Measurements from ENCODE around the gene DDX4. TPM values are rescaled to one million over a fixed set of nuclear protein-coding genes. Genes with fewer than 3 reads are reported as not detected.
A peak's percentile ranks its signal among the peaks of the same experiment; 100 is the strongest.
"Not testable (repeated sequence)": the region's sequence is repeated elsewhere in the genome, so short reads cannot be mapped to it uniquely, and the experiment has no call there.

DDX4 gene
- not detected for polyA plus RNA-seq (ENCODE audit: insufficient read length in 3 of 3)
- long read RNA-seq, donor 1, result 0 reads
- long read RNA-seq, donor 2, result 0 reads
- long read RNA-seq, donor 3, result 0 reads
- long read RNA-seq, donor 4, result 0 reads
- long read RNA-seq, donor 5, result 0 reads
- long read RNA-seq, donor 6, result 0 reads
- long read RNA-seq, donor 7, result 0 reads
- long read RNA-seq, donor 8, result 0 reads
- long read RNA-seq, donor 9, result 0 reads
- long read RNA-seq, donor 10, result 0 reads
- long read RNA-seq, donor 11, result 0 reads
- long read RNA-seq, donor 12, result 0 reads
- long read RNA-seq, donor 13, result 0 reads
- long read RNA-seq, donor 14, result 0 reads
- long read RNA-seq, donor 15, result 0 reads
- long read RNA-seq, donor 16, result 0 reads

DNA sequence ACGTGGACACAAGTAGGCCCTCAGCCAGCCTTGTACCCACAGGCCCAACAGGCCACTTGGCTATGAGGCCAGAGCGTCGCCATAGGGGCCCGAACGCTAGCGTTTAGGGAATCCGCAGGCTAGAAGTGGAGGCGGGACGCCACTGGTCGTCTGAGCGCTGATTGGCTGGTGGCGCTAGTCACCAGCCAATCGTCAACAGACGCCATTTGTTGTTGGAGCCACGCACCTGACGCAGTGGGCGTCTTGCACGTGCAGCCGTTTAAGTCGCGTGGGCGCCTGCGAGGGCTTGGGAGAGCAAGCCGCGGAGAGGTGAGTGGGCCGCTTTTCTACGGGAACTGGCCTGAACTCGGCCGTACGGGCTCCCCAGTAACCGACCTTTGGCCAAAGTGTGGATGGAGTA lies at the start of gene DDX4:
DDX4 (plus strand) TSS at position 269 of the 400 bp plus-strand sequence. CDS start 903 bp downstream, outside the sequence.
- no peak for DNase-seq

DNA sequence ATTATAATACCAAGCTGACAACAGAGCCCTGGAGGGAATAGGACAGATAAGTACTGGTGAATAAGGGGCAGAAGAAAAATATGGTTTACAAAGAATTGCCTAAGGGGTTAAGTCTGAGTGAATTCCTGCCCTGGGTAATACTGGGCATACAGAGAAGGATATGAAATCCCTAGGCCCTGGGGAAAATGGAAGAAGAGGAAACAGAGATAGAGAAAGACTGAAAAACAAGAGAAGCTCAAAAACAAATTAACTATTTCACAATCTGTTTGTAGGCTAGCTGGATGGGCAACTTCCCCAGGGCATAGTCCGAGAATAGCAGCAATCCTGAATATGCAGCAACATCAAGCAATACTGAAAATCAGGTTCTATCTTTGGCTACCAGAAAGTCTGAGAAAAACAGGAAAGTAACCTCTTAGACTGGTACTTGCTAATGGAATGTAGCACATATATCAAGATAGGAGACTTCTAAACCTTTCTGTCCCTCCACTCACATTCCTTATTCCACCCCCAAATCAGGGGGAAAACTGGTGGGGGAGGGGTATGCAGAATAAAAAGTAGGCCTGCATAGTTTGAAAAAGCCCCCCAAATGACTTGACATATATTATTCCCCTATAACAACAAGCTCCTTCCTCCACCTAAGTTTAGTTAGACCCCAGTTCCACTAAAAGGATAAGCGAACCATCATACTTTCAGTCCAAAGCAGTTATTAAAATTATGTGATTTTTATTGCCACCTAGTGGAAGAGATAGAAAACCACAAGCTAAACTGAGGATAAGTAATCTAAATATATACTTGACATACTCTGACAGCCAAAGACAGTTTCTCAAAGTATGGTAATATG lies 46.4 kb upstream of the DDX4 start:
- DNase-seq, result peak; percentile 36

DNA sequence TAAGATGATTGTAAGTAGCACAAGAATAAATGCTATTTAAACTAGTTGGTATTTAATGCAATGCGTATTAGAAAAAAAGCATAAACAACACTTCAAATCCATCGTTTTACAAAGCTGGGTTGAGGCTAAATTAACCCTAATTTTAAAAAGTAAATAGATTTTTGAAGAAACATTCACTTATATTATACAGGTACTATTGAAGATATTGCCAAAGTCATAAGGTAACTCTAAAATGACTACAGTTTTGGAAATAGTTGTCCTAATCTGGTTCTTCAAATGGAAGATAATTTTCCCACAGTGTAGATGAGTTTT lies 45.8 kb upstream of the DDX4 start:
- DNase-seq, result no peak

DNA sequence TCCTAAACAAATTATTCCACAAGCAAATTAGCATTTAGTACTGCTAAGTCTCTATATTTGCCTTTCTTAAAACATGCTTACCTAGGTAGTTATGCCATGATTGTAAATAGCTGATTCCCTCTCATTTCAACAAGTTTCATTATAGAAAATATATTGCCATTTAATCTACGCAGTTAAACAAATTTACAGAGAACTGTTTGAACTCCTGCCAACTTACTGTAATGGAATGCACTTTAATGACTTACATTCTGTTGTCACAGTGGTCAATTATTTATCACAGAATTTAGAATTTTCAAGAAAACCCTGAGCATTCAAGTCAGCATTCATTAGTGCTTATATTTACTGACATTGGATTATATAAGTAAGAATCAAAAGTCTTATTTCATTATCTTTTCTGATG lies 45.4 kb upstream of the DDX4 start:
- DNase-seq, result no peak

DNA sequence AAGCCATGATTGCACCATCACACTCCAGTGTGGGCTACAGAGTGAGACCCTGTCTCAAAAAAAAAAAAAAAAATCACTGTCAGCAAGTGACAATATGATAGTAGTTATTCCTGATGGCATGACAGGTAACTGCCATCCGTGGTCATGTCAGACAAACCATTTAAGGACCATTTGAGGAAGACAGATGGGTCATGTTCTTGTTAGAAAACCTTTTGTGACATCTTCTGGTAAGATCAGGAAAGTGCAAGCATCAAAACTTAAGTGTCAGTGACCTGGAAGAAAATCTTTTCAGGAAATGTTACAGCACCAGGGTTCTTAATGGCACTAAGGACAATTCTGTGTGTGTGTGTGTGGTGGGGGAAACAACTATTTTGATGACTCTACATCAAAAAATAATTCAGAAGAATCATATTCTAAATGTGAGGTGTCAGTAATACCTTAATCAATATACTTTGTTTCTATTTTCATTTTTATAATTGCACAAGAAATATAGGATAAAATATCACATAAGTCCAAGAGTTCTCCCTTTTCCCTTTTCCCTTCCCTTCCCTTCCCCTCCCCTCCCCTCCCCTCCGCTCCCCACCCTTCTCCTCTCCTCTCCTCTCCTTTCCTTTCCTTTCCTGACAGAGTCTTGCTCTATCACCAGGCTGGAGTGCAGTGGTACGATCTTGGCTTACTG lies 43.6 kb upstream of the DDX4 start:
- DNase-seq, result no peak

DNA sequence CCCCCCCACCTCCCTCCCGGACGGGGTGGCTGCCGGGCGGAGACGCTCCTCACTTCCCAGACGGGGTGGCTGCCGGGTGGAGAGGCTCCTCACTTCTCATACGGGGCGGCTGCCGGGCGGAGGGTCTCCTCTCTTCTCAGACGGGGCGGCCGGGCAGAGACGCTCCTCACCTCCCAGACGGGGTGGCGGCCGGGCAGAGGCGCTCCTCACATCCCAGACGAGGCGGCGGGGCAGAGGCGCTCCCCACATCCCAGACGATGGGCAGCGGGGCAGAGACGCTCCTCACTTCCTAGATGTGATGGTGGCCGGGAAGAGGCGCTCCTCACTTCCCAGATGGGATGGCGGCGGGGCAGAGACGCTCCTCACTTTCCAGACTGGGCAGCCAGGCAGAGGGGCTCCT lies 41.2 kb upstream of the DDX4 start:
- not testable (repeated sequence) for DNase-seq

DNA sequence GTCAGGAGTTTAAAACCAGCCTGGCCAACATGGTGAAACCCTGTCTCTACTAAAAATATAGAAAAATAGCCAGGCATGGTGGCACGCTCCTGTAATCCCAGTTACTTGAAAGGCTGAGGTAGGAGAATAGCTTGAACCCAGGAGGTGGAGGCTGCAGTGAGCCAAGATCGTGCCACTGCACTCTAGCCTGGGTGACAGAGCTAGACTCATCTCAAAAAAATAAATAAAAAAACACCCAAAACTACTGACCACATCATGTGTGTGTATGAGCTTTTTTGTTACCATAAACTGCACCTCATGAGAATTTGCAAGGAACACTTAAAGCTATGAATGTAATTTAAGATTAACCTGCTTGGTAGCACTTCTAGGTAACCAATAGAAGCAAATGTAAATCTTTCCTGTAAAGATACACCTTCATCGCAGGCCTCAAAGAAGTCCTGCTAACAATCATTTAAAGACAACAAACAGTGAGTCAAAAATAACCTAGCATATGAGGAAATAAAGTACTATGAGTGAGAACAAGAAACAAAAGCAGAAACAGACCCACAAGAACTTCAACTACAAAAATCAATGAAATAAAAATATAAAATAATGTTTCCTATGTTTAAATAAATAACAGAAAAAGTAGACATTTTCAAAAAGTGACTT lies 38.7 kb upstream of the DDX4 start:
- DNase-seq, result no peak

DNA sequence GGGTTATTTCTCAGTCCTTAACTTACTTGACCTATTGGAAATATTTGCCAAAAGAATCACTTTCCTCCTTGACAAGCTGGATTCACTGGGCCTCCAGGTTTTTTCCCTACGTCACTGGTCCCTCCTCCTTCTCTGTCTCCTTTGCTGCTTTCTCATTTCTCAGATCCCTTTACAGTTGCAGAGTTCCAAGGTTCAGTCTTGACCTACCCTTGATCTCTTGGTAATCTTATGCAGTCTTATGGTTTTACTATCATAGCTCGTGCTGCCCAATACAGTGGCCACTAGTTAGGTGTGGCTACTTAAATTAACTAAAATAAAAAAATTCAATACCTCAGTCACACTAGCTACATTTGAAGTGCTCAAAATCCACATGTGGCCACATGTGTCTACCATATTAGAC lies 37.1 kb upstream of the DDX4 start:
- no peak for DNase-seq

DNA sequence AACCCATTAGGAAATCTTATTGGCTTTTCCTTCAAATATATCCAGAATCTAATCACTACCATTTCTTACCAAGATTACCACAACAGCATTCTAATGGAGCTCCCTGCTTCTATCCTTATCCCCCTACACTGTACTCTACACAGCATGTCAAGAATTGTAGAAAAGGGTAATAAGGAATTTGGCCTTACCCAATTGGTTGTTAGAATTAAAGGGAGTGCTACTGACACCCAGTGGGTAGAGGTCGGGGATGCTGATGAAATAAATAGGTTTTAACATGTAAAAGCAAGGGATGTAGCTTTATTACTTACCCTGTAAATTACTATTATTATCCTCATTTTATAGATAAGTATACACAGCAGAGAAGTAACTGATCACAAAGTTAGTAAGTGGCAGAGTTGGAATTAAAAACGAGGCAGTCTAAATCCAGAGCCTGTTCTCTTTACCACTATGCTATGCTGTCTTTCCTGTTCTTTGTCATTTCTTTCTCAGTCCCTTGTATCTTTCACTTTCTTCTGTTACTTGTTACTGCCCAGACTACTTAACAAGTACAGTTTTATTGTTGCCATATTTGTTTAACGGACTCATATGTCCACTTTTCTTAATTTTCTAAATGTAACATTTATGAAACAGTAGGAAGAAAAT lies 36.3 kb upstream of the DDX4 start:
- no peak for DNase-seq

DNA sequence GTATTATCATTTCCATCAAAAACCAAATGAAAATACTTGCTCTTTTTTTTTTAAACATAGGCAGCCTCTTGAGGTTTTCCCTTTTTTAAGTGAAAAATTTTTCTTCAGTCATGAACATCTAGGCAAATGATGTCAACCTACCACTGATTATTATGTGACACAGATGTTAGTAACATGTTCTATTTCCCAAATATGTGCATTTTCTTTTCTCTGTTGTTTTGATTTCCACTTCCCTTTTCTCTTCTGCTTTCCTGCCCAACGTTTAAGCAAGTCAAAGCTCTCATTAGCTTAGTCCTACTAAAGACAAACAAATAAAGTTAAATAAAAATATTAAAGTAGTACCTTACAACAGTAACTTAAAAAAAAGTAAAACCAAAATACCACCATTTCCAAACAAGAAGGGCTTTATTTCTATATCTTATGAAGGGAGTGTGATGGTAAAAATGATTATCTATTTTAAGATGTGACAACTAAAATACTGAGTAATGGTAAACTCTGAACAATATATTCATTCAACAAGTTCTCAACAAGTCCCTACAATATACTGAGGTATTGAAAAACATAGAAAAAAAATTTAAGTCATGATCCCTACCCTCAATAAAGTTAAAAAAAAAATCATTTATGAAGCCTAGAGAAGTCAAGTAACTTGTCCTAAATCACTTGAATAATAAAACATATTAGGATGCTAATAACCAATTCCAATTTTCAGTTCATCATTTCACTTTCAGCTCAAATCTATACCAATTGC lies 35.1 kb upstream of the DDX4 start:
- DNase-seq, result no peak

DNA sequence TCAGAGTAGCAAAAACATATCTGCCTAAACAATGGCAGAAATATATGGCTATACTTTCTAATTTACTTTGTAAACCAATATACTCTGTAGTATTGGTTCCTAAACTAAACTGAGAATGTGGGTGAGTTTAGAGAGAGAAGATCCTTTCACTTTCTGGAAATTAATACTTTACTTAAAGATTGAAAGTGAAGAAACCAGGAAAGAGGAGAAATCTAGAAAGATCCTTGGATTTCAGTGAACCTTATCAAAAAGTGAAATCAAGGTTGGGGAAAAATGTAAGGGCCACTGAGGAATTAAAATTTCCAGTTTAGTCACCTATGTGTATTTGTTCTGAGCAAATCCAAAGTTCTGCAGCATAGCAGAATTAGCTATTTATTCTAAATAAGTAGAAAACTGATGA lies 31.6 kb upstream of the DDX4 start:
- DNase-seq, result no peak

DNA sequence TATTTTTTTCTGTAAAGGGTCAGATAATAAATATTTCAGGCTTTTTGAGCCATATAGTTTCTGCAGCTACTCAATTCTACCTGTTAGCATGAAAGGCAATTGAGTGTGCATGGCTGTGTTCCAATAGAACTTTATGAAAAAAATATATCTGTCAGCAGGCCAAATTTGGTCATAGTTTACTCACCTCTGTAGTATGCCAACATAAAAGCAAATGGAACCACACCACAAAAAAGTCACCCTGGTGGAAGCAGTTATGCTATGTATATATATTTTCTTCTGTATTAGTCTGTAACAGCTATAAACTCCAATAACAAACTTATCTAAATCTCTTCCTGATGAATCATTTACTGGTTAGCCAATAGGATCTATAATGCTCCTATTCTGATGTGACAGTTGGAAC lies 29.1 kb upstream of the DDX4 start:
- DNase-seq, result no peak

DNA sequence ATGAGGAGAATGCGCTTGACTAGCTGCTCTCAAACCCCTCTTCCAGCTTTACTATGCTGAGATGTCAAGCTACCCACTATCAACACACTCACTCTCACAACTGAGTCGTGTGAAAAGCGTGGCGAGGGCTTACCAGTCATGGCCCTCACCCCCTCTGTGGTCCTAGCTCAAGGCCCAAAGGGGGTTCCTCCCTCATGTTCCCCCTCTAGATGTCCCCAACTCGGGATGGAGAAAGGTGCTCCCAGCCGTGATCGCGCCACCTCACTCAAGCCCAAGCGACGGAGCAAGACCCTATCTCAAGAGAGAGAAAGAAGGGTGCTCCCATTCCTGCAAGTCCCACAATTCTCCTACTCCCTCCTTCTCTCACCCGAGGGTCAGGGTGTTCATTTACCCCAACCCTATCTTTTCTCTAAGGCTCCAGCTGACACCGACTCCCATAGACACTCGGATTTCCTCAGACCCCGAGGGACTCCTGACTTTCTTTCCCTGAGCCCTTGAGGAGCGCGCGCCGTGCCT lies 26.3 kb upstream of the DDX4 start:
- no peak for DNase-seq

DNA sequence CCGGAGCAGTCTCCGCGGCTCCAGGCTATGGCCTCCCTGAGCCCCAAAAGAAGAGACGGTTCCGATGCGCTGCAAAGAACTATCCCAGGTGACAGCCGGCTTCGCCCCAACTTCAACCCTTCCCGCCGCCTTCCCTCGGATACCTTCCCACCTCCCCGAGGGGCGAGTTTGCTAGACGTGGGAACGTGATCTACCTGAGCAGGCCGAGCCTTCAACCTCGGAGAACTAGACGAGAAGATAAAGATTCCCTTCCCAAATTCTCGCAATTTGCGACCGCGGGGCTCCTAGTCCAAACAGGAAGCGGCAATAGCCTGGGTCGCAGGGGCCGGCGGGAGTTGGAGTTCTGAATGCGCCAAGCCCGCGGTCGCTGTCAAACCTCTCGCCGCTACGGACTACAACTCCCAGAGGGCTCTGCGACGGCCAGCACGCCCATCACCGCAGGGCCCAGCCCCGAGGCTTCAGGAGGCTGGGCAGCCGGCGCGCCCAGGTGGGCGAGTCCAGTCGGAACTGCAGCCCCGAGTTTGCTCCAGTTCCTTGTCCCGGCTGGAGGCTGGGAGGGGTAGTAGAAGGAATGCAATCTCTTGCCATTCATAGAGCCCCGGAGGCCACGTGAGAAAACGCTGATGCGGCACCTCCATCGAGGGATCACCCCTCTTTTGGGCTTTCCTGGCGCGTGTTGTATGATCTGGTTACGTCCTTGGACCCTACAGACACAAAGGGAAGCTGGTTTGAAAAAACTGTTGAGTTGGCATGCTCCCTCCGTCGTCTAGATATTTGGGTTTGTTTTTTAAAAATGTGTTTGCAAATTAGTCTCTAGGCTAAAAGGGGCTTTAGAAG lies 25.6 kb upstream of the DDX4 start, which contains the start of gene SLC38A9:
SLC38A9 (minus strand) TSS at position 302 of the 837 bp plus-strand sequence. CDS start 14,366 bp downstream, outside the sequence.
- peak; percentile 94 for DNase-seq

DNA sequence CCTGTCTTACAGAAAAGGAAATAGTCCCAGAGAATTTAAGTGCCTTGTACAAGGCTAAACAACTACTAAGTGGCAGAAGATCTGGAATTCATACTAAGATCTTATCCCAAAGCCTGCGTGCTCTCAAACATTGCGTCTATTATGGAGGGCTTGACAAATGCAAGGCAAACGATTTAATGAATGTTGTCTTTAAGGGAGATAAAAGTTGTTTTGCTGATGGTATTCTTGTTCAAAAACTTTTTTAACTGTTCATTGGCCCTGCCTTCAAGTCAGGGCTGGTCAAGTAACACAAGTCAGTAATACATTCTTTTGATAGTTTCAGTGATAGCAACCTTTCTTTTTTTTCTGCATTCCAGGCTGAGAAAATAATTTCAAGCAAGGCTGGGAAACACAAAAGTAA lies 24.0 kb upstream of the DDX4 start:
- no peak for DNase-seq

DNA sequence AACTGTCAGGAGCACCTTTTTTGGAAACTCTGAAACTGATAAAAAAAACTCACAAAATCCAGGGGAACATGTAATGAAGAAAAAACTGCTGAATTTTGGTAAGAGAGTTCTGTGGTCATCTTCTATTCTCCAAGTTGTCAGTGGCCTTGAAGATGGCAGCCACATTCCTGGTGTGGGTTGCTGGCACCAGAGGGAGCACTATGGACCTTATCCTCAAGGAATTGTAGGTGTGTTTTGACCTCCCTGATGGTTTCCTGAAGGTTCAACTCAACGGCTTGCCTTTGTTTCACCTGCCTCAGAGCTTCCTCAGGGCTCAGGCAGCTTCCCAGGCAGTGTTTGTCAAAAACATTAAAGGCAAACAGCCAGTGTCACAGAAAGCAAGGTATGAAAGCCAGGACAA lies 23.5 kb upstream of the DDX4 start:
- no peak for DNase-seq

DNA sequence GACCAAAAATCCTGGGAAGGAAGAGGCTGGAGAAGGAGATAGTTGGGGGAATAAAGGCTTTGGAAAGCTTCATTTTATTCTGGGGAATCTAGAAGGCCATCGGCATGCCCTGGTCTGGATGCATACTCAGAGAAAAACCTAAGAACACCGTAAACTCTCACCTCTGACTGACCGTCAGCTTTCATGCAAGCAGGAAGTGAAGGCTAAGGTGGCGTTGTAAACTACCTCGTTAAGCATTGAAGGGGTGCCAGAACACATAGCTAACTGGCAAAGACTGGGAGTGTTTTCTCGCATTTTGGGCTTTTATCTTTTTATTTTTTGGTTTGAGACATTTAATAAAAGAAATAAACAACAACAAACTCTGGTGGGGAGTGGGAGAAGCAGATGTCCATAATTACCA lies 23.1 kb upstream of the DDX4 start:
- DNase-seq, result no peak

DNA sequence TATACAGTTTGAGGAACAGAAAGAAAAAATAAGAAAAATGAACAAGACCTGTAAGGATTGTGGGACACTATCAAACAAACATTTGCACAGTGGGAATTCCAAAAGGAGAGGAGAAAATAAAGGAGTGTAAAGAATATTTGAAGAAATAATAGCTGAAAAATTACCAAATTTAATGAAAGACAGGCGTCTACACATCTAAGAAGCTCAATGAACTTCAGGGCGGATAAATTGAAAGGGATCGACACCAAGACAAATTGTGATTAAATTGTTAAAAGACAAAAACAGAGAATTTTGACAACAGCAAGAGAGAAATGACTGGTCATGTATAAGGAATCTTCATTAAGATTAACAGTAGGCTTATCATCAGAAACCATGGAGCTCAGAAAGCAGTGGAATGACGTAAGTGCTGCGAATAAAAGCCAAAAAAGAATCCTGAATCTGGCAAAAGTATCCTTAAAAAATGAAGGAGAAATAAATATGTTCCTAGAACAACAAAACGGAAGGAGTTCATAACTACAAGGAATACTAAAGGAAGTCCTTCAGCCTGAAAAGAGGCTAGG lies 22.3 kb upstream of the DDX4 start:
- no peak for DNase-seq

DNA sequence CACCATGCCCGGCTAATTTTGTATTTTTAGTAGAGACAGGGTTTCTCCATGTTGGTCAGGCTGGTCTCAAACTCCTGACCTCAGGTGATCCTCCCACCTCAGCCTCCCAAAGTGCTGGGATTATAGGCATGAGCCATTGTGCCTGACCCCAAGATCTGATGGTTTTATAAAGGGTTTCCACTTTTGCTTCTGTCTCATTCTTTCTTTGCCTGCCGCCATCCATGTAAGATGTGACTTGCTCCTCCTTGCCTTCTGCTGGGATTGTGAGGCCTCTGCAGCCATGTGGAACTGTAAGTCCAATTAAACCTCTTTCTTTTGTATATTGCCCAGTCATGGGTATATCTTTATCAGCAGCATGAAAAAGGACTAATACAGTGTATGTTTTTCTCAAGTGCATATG lies 18.8 kb upstream of the DDX4 start:
- not testable (repeated sequence) for DNase-seq
